Measurements from ENCODE around the gene CNGA2. TPM values are rescaled to one million over a fixed set of nuclear protein-coding genes. Genes with fewer than 3 reads are reported as not detected.
A peak's percentile ranks its signal among the peaks of the same experiment; 100 is the strongest.

CNGA2 gene
- polyA plus RNA-seq, 1 donor from 2014 or later: not detected

DNA sequence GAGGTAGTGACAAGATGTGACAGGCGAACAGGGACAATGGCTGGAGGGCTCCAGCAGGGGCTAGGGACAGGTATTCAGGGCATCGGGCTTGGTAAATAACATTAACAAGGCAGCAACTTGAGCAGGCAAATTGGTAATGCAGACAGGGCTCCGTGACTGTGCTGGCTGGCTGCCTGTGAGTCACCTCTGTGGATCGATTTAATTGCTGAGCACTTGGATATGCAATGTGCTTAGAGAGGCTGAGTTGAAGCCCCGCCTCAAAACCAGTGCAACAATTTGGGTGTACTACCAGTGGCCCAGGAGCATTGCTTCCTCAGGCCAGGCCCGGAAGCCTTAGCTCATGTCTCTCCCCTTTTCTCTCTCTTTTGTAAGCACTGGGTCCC, 19.5 kb downstream of the CNGA2 start:
- Mint-ChIP-seq H3K9me3 (no peaks in the 10 kb centered on the region), H3K27me3 (peaks cover 1% of the 10 kb centered on the region), H3K36me3 (no peaks in the 10 kb centered on the region), H3K27ac (no peak overlapping the region), H3K4me1 (no peaks in the 10 kb centered on the region), H3K4me3 (no peak overlapping the region)

DNA sequence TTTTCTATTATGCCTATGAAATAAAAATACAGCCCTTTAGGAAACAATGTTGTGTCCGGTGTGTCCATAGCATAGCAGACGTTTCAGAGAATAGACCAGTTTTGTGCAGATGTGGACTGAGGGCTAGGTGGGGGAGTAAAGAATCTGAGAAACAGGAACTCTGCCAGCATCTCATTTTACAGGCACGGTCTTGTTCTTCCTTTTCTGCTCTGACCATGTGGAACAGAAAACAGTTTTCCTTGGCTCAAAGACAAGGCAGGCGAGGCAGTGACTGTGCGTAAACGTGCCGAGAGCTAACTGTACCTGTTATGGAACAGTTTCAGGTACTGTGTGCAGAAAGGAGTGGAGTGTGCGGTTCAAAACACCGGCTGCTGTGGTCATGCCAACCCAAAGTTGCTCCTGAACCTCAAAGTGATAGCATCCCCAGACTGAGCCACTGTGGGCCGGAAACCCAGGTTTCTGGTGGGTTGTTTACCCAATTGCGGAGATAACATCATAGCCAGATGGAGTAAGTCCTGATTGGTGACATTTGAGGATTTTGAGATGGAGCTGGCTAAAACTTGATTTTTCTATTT, 20.2 kb downstream of the CNGA2 start:
- Mint-ChIP-seq H3K4me1 (no peaks in the 10 kb centered on the region), H3K27me3 (peaks cover 3% of the 10 kb centered on the region), H3K9me3 (no peaks in the 10 kb centered on the region)

DNA sequence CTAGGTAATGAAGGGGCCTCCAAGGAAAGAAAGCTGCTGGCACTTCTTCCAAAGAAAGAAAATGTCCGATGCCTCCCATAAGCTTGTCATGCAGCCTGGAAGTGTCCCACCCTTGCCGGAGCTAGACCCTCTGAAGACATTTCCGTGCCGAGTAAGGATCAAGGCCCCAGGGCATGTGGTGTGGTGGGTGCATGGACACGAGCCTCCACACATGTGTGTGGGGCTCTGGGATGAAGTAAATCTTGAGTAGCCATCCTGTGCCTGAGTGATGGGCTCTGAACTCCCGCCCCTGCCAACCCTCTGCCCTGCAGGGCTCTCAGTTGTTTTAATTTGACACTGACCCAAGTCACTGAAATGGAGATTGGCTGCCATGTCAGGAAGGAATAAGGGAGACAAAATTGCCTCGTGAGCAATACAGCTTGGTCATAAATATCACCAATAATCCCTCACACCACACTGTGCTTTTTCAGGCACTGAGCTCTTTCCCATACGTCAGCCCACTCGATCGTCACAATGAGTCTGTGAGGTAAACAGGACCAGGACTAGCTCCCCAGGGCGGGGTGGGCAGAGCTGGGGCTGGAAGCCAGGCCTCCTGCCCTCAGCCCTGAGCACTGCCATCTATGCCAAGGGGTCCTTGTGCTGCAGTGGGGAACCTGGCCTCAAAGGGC, 24.6 kb downstream of the CNGA2 start:
- no peaks in the 10 kb centered on the region for H3K4me1 Mint-ChIP-seq
- H3K27ac Mint-ChIP-seq: no peak overlapping the region
- H3K27me3 Mint-ChIP-seq: peaks cover 2% of the 10 kb centered on the region
- H3K9me3 Mint-ChIP-seq: no peaks in the 10 kb centered on the region
- H3K36me3 Mint-ChIP-seq: no peaks in the 10 kb centered on the region
- no peak overlapping the region for H3K4me3 Mint-ChIP-seq

More for the DNA sequence above, 20.2 kb downstream of the CNGA2 start:
- H3K36me3 Mint-ChIP-seq: no peaks in the 10 kb centered on the region
- no peak overlapping the region for H3K4me3 Mint-ChIP-seq
- H3K27ac Mint-ChIP-seq: no peak overlapping the region

DNA sequence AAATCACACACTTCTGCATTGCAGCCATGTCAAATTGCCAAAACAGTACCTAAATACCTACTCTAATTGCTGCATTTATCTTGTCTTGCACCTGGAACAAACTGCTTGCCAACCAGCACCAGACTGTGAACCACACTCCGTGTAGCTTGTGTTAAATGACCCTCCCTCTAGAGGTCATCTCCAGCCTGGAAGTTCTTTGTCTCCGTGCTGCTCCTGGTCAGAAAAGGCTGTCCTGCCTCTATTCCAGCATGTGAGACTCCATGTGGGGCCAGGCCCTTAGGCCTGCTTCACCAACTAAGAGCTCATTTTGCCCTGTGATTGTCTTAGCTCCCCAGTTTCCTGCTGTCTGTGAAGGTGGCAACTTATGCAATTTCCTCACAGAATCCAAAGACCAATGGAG, 28.3 kb downstream of the CNGA2 start:
- H3K4me3 Mint-ChIP-seq: no peak overlapping the region
- H3K27me3 Mint-ChIP-seq: peaks cover 4% of the 10 kb centered on the region
- H3K9me3 Mint-ChIP-seq: no peaks in the 10 kb centered on the region
- H3K27ac Mint-ChIP-seq: peak overlapping the region in 1 of 3 donors; percentile 90
- H3K36me3 Mint-ChIP-seq: no peaks in the 10 kb centered on the region
- no peaks in the 10 kb centered on the region for H3K4me1 Mint-ChIP-seq

DNA sequence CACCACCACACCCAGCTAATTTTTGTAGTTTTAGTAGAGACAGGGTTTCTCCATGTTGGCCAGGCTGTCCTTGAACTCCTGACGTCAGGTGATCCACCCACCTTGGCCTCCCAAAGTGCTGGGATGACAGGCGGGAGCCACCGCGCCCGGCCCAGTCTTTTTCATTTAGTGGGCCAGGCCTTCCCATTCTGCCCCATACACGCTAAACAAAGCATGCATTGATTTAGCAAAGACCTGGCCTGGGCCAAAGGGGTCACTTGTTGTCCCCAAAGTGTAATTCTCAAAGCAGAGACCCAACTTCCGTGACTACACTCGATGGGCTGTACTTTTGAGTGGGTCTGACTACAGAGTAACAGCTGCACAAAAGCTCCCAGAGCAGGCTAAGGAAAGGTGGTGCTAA, 29.2 kb downstream of the CNGA2 start:
- Mint-ChIP-seq H3K4me1 (no peaks in the 10 kb centered on the region), H3K4me3 (no peak overlapping the region), H3K27ac (no peak overlapping the region), H3K27me3 (peaks cover 4% of the 10 kb centered on the region), H3K9me3 (no peaks in the 10 kb centered on the region), H3K36me3 (no peaks in the 10 kb centered on the region)

DNA sequence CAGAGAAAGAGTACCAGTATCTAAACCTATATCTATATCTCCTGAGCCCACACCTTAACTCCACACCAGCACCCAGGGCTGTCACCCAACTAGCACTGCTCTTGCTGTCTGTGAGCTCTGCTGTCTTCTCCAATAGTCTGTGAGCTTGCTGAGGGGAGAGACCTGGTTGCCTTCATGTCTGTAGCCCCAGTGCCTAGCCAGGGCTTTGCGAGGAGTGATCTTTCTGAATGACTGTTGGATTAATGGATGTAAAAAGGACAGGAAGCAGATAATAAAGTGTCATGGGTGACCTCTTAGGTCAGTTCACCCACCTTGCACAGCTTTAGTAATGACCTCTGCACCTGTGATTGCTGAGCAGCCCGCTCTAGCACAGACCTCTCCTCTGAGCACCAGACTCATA, 30.5 kb downstream of the CNGA2 start:
- Mint-ChIP-seq H3K4me1 (no peaks in the 10 kb centered on the region), H3K36me3 (no peaks in the 10 kb centered on the region), H3K9me3 (no peaks in the 10 kb centered on the region), H3K27me3 (peaks cover 2% of the 10 kb centered on the region), H3K4me3 (no peak overlapping the region), H3K27ac (no peak overlapping the region)

DNA sequence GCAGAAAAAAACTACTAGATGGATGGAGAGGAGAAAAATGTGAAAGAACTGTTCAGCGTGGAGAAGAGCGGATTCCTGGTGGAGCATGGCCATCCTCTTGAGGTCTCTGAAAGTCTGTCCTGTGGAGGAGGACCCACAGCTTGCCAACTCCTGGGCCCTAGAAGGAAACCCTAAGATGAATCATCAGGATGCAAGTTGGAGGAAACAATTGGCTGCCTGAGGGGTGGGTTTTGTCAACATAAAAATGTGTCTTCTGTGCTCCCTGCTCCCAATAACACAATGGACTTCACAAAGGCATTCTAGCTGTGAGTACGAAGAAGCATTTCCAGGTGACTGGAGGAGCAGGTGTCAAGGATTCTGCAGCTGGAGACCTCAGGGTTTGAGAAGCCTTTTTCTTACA, 37.2 kb downstream of the CNGA2 start:
- peaks cover 2% of the 10 kb centered on the region for H3K27me3 Mint-ChIP-seq
- no peaks in the 10 kb centered on the region for H3K9me3 Mint-ChIP-seq
- H3K4me1 Mint-ChIP-seq: no peaks in the 10 kb centered on the region
- no peak overlapping the region for H3K4me3 Mint-ChIP-seq
- no peaks in the 10 kb centered on the region for H3K36me3 Mint-ChIP-seq
- H3K27ac Mint-ChIP-seq: no peak overlapping the region

DNA sequence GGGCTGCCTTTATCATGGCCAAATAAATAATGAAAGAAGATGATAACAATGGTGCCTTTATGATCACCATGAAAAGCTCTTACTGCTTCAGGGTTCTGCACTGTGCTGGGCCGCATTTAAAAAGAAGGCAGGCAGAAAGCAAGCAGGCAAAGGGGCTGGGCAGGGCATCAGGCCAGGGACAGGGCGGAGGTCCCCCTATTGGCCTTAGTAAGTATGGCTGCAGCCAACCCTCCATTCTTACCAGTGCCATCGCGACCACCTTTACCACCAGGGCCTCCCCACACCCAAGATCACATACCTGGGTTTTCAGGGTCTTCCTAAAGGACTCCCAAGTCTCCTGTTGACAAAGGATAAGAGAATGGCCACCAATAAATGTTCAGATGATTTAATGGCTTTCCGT, 38.9 kb downstream of the CNGA2 start:
- H3K27me3 Mint-ChIP-seq: no peaks in the 10 kb centered on the region
- peaks cover 1% of the 10 kb centered on the region for H3K36me3 Mint-ChIP-seq
- H3K4me1 Mint-ChIP-seq: no peaks in the 10 kb centered on the region
- H3K4me3 Mint-ChIP-seq: no peak overlapping the region
- H3K27ac Mint-ChIP-seq: no peak overlapping the region
- H3K9me3 Mint-ChIP-seq: peaks cover 0 to 2% (median 0%) of the 10 kb centered on the region in 3 donors

DNA sequence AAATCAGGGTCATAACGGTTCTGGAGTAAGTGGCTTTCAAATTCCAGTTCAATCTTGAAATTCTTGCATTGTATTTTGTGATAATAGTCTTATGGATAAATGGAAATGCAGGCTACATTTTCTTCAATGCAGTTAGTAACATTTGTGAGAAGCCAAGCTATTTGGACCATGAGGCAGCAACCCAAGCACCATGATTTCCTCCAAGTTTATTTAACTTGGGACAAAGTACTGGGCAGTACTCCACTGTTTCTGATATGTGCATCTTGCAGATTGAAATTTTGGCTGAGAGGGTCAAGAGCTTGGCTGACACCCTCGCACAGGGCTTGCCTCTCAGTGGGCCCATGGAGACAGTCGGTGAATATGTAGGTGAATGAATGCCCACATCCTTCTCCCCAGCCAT, 39.9 kb downstream of the CNGA2 start:
- Mint-ChIP-seq H3K27me3 (no peaks in the 10 kb centered on the region), H3K9me3 (peaks cover 0 to 2% (median 0%) of the 10 kb centered on the region in 3 donors), H3K4me3 (no peak overlapping the region), H3K27ac (no peak overlapping the region), H3K36me3 (peaks cover 1% of the 10 kb centered on the region), H3K4me1 (no peaks in the 10 kb centered on the region)

DNA sequence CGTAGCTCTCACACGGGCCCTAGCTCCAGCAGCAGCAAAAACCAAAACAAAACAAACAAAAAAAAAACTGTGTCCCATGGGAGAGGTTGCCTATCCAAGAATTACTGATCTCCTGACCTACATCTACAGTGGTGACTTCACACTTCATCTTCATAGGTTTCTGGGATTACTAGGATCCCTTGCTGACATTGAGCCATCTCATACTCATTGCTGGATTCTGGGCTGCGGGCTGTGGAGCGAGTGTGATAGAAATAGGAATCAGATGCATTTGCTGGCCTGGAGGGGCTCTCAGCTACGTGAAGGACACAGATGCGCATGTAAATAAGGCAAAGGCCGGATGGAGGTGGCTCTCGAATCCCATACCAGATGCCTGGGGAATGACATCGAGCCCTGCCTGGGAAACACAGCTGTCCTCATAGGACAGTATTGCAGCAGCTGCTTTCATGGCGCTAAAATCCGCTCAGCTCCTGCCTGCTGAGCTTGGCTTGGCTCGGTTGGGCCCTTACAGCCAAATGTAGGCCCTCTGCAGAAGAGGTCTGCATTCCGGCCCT, 41.7 kb downstream of the CNGA2 start:
- Mint-ChIP-seq H3K4me1 (no peaks in the 10 kb centered on the region), H3K9me3 (peaks cover 0 to 2% (median 0%) of the 10 kb centered on the region in 3 donors), H3K36me3 (peaks cover 1% of the 10 kb centered on the region), H3K27me3 (no peaks in the 10 kb centered on the region), H3K27ac (no peak overlapping the region), H3K4me3 (no peak overlapping the region)

DNA sequence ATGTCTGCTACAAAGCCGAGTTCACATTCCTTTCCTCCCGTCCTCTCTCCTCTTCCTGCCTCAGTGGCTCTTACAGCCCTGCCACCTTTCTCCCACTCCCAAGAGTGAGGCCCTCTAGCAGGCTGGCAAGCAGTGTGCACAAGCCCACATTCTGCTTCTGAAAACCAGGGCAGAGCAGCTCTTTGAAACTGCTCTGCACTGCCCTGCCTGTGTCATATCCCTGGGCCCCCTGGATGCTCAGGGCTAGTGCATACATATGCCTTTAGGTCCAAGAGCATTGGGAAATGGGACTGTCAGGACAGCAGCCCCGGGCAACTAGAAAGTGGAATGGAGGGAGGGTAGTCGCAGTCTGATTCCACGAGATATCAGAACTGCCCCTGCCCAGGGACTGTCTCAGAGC, 42.4 kb downstream of the CNGA2 start:
- Mint-ChIP-seq H3K4me3 (no peak overlapping the region), H3K9me3 (peaks cover 0 to 2% (median 0%) of the 10 kb centered on the region in 3 donors), H3K27ac (no peak overlapping the region), H3K27me3 (no peaks in the 10 kb centered on the region), H3K4me1 (no peaks in the 10 kb centered on the region), H3K36me3 (peaks cover 1% of the 10 kb centered on the region)

DNA sequence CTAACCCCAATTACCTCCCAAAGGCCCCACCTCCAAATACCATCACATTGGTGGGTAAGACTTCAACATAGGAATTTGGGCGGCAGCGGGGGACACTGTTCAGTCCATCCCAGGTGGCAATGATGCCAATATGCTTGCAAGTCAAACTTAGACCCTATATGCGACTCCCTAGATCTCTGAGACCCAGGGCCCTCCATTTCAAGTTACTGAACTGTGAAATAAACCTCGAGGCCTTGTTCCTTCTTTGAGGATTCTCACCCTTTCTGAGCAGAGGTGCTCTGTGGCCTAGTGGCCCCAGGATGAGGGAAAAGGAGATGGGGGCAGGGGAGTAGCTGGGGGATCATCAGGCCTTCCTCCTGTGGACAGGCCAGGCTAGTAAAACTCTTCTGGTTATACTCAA, 44.7 kb downstream of the CNGA2 start:
- peaks cover 1% of the 10 kb centered on the region for H3K36me3 Mint-ChIP-seq

DNA sequence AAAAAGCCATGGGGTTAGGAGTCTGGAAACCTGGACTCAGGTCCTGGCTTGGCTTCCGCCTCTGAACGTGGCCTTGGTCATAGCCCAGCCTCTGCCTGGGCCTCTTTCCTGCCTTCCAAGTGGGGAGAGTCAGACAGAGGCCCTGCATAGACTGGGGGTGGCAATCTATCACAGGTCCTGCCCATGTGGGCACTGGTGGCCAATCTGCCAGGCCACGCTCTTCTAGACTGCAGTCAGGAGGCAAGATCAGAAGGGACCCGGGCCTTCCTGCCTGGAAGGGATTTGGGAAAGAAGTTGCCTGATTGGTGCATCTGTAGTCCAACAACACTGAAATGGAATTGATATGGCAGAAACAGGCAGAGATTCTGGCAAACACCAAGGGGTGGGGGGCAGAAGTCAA, 46.1 kb downstream of the CNGA2 start:
- Mint-ChIP-seq H3K4me1 (no peaks in the 10 kb centered on the region), H3K4me3 (no peak overlapping the region), H3K9me3 (peaks cover 0 to 2% (median 0%) of the 10 kb centered on the region in 3 donors), H3K36me3 (peaks cover 1% of the 10 kb centered on the region), H3K27me3 (no peaks in the 10 kb centered on the region), H3K27ac (no peak overlapping the region)

More for the DNA sequence above, 44.7 kb downstream of the CNGA2 start:
- peaks cover 0 to 2% (median 0%) of the 10 kb centered on the region in 3 donors for H3K9me3 Mint-ChIP-seq
- no peaks in the 10 kb centered on the region for H3K27me3 Mint-ChIP-seq
- no peak overlapping the region for H3K4me3 Mint-ChIP-seq
- H3K4me1 Mint-ChIP-seq: no peaks in the 10 kb centered on the region
- H3K27ac Mint-ChIP-seq: no peak overlapping the region

DNA sequence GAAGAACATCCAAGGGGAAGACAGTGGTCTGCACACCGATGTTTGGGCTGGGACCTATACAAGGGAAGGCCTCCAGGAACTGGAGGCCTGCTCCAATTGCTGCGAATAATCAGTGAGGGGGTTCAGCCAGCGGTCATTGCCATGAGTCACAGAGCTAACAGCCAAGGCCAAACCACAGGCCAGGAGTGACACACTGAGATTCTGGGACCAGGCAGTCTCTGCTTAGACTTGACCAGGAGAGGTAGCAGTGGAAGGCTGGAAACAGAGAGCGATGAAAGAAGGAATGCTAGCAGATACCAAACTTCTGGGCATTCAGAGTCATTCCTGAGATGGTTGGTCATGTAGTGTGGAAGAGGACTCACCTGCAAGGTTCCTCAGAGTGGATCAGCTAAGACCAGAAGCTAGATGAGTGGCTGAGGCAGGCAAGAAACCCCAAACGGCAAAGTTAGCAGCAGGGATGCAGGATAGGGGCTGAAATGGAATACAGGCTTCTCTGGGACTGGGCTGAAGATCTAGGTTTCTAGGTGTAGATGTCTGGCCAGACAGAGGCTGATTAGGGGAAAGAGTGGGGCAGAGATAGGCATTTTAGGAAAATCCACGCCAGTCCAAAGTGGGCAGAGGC, 54.7 kb downstream of the CNGA2 start:
- Mint-ChIP-seq H3K4me1 (no peaks in the 10 kb centered on the region), H3K27ac (no peak overlapping the region), H3K36me3 (no peaks in the 10 kb centered on the region), H3K27me3 (no peaks in the 10 kb centered on the region), H3K4me3 (no peak overlapping the region), H3K9me3 (no peaks in the 10 kb centered on the region)

DNA sequence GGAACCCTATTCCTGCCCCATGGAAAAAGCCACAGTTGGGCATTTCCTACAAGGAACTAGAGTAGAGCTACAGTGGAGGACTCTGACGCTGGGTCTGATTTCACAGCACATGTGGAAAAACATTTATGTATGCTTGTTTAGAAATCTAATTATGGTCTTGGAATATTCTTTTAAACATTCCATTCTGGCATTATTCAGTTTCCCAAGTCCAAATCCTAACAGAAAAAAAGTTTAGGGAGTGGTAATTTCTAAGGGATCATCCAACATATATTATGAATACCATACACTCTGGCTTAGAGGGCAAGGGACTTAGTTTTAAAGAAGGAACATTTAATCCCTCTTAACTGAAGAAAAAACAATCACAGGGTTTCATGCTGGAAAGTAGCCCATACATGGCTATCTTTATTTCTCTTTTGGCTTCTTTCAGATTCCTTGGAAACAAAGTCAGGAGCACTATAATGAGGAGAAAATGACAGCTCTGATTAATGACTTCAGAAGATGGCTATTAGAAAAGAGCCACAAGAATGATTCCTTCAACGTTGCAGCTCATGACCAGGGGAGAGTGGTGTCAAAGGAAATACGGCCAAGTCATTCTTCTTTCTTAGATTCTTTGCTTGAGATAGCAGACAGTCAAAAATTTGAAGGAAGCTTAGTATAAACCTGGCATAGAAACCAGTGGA, 56.1 kb downstream of the CNGA2 start:
- no peaks in the 10 kb centered on the region for H3K27me3 Mint-ChIP-seq
- H3K36me3 Mint-ChIP-seq: no peaks in the 10 kb centered on the region
- no peak overlapping the region for H3K27ac Mint-ChIP-seq
- H3K4me3 Mint-ChIP-seq: no peak overlapping the region
- H3K9me3 Mint-ChIP-seq: peaks cover 0 to 3% (median 0%) of the 10 kb centered on the region in 3 donors
- no peaks in the 10 kb centered on the region for H3K4me1 Mint-ChIP-seq
